Measurements from ENCODE around the gene SORCS2.

DNA sequence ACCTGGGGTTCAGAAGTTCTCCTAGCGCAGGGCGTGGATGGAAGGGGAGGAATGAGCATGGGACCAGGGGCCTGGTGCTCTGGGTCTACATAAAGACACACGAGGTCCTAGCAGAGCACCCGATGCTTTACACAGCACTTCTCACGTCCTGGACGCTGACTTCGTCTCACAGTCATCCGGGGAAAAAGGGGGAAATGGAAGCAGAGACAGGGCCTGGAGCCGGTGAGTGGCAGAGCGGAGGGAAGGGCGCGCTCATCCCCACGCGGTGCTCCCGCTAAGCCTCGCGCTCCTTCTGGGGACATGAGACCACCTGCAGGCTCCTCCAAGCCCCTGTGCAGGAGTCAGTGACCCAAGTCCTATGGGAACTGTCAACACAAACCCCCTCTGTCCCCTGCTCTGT is 589.7 kb downstream of the SORCS2 start:
- TF ChIP-seq, protein P1, sequence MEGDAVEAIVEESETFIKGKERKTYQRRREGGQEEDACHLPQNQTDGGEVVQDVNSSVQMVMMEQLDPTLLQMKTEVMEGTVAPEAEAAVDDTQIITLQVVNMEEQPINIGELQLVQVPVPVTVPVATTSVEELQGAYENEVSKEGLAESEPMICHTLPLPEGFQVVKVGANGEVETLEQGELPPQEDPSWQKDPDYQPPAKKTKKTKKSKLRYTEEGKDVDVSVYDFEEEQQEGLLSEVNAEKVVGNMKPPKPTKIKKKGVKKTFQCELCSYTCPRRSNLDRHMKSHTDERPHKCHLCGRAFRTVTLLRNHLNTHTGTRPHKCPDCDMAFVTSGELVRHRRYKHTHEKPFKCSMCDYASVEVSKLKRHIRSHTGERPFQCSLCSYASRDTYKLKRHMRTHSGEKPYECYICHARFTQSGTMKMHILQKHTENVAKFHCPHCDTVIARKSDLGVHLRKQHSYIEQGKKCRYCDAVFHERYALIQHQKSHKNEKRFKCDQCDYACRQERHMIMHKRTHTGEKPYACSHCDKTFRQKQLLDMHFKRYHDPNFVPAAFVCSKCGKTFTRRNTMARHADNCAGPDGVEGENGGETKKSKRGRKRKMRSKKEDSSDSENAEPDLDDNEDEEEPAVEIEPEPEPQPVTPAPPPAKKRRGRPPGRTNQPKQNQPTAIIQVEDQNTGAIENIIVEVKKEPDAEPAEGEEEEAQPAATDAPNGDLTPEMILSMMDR (IDR thresholded peaks at IDR 0.05), result no peak
- no peak for TF ChIP-seq EZH2 (IDR thresholded peaks at IDR 0.05; ENCODE audit: borderline replicate concordance, insufficient read depth, low read depth, low read length, poor library complexity, severe bottlenecking)
